ENCODE measurements around the gene KCNK2. TPM values are rescaled to one million over a fixed set of nuclear protein-coding genes. Genes with fewer than 3 reads are reported as not detected.

The KCNK2 gene
- total and polyA plus RNA-seq, 2 donors from 2014 or later: 1.4 TPM; not detected in 1

- Histone ChIP-seq H3K9ac (ENCODE audit: low read length in 3 of 3) (no peak overlapping the region), H3K9me3 (ENCODE audit: control insufficient read depth in 2 of 3, insufficient read depth in 1 of 3, low read length in 3 of 3) (no peaks in the 10 kb centered on the region), H3K27ac (ENCODE audit: low read depth in 2 of 2, low read length in 2 of 2) (no peak overlapping the region), H3K4me1 (ENCODE audit: control insufficient read depth in 2 of 3, insufficient read depth in 2 of 3, low read depth in 1 of 3, low read length in 3 of 3) (no peaks in the 10 kb centered on the region), H3K4me3 (ENCODE audit: low read length in 3 of 3) (no peak overlapping the region), H3K27me3 (ENCODE audit: control insufficient read depth, insufficient read depth, low read length) (no peaks in the 10 kb centered on the region), H3K36me3 (ENCODE audit: control insufficient read depth in 2 of 3, insufficient read depth in 3 of 3, low read length in 3 of 3) (no peaks in the 10 kb centered on the region)
- intact Hi-C loops (cut with DNase I): no loop called here
- no peak for DNase-seq
- FAIRE-seq: no peak
- TF ChIP-seq CTCF (IDR thresholded peaks at IDR 0.05; ENCODE audit: borderline replicate concordance, extremely low read depth, insufficient read depth): no peak
Measured at GRCh38 chr1:215252164-215252563, 169.6 kb downstream of the KCNK2 start.

- H3K4me3 ChIP-seq (ENCODE audit: low read length in 3 of 3): no peak overlapping the region
- TF ChIP-seq CTCF (IDR thresholded peaks at IDR 0.05; ENCODE audit: borderline replicate concordance, extremely low read depth, insufficient read depth): no peak
- intact Hi-C loops (cut with DNase I): no loop called here
Measured at GRCh38 chr1:215256936-215257679, 174.6 kb downstream of the KCNK2 start.

GRCh38 chr1:215260711-215261110, 178.2 kb downstream of the KCNK2 start:
- no peaks in the 10 kb centered on the region for H3K4me1 ChIP-seq (ENCODE audit: control insufficient read depth in 2 of 3, insufficient read depth in 2 of 3, low read depth in 1 of 3, low read length in 3 of 3)
- H3K9ac ChIP-seq (ENCODE audit: low read length in 3 of 3): no peak overlapping the region
- intact Hi-C loops (cut with DNase I): no loop called here
- DNase-seq (no peak), FAIRE-seq (no peak)
- no peaks in the 10 kb centered on the region for H3K9me3 ChIP-seq (ENCODE audit: control insufficient read depth in 2 of 3, insufficient read depth in 1 of 3, low read length in 3 of 3)
- H3K4me3 ChIP-seq (ENCODE audit: low read length in 3 of 3): no peak overlapping the region
- no peaks in the 10 kb centered on the region for H3K36me3 ChIP-seq (ENCODE audit: control insufficient read depth in 2 of 3, insufficient read depth in 3 of 3, low read length in 3 of 3)
- H3K27me3 ChIP-seq (ENCODE audit: control insufficient read depth, insufficient read depth, low read length): no peaks in the 10 kb centered on the region
- no peak overlapping the region for H3K27ac ChIP-seq (ENCODE audit: low read depth in 2 of 2, low read length in 2 of 2)
- no peak for TF ChIP-seq CTCF (IDR thresholded peaks at IDR 0.05; ENCODE audit: borderline replicate concordance, extremely low read depth, insufficient read depth)

More at GRCh38 chr1:215256936-215257679, 174.6 kb downstream of the KCNK2 start:
- Histone ChIP-seq H3K9ac (ENCODE audit: low read length in 3 of 3) (no peak overlapping the region), H3K27ac (ENCODE audit: low read depth in 2 of 2, low read length in 2 of 2) (no peak overlapping the region), H3K4me1 (ENCODE audit: control insufficient read depth in 2 of 3, insufficient read depth in 2 of 3, low read depth in 1 of 3, low read length in 3 of 3) (no peaks in the 10 kb centered on the region), H3K9me3 (ENCODE audit: control insufficient read depth in 2 of 3, insufficient read depth in 1 of 3, low read length in 3 of 3) (no peaks in the 10 kb centered on the region), H3K27me3 (ENCODE audit: control insufficient read depth, insufficient read depth, low read length) (no peaks in the 10 kb centered on the region), H3K36me3 (ENCODE audit: control insufficient read depth in 2 of 3, insufficient read depth in 3 of 3, low read length in 3 of 3) (no peaks in the 10 kb centered on the region)
- FAIRE-seq (no peak), DNase-seq (no peak)

Measured in kidney (tissue), 14 donors.